ENCODE results near the gene CACUL1. TPM values are rescaled to one million over a fixed set of nuclear protein-coding genes. Genes with fewer than 3 reads are reported as not detected.

Gene CACUL1
- total and polyA plus RNA-seq, 4 donors: 3.9 to 15.8 (median 13.1) TPM

DNA sequence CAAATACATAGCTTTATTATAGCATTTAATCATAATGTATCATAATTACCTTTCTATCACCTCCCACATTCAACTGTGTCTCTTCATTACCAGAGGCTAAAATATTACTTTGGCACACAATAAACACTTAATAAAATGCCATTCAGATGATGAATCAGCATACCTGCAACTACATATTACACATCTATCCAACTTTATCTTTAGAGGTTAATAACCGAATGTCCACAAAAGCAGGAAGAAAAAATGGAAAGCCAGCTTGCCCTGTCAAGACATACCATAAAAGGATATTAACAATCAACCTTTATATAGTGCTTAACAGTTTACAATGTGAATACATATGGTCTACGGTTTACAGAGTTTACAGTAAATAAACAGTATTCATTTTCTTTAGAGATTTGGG, 12.7 kb downstream of the CACUL1 start:
- Histone ChIP-seq H3K4me3 (ENCODE audit: low read depth in 1 of 3, low read length in 3 of 3) (no peak overlapping the region), H3K27ac (ENCODE audit: low read depth in 1 of 2, low read length in 2 of 2) (no peak overlapping the region), H3K27me3 (ENCODE audit: control insufficient read depth in 4 of 4, insufficient read depth in 4 of 4, low read length in 3 of 4) (no peaks in the 10 kb centered on the region), H3K4me1 (ENCODE audit: control insufficient read depth in 4 of 4, insufficient read depth in 4 of 4, low read length in 3 of 4) (peaks cover 9 to 19% (median 11%) of the 10 kb centered on the region in 4 donors), H3K9ac (ENCODE audit: low read depth in 1 of 2, low read length in 2 of 2) (no peak overlapping the region), H3K9me3 (ENCODE audit: control insufficient read depth in 4 of 4, low read length in 3 of 4) (no peaks in the 10 kb centered on the region), H3K36me3 (ENCODE audit: control insufficient read depth in 4 of 4, insufficient read depth in 3 of 4, low read depth in 1 of 4, low read length in 3 of 4) (no peaks in the 10 kb centered on the region)
- no peak for TF ChIP-seq RAD21 (IDR thresholded peaks at IDR 0.05)
- TF ChIP-seq ZBTB33 (IDR thresholded peaks at IDR 0.05): no peak
- no peak for TF ChIP-seq TAF1 (conservative IDR thresholded peaks at IDR 0.05)
- TF ChIP-seq ATF3 (IDR thresholded peaks at IDR 0.05): no peak
- no peak for TF ChIP-seq YY1 (IDR thresholded peaks at IDR 0.05)
- TF ChIP-seq MAX (IDR thresholded peaks at IDR 0.05): no peak
- DNase-seq (ENCODE audit: low spot score): no peak
- WGBS: 73% methylated on average over 2 of the region's 2 CpGs

GRCh38 chr10:118738406-118738805, 16.4 kb downstream of the CACUL1 start:
- TF ChIP-seq EGR1 (IDR thresholded peaks at IDR 0.05; ENCODE audit: low read depth in 2 of 2): no peak
- no peak for TF ChIP-seq RXRA (IDR thresholded peaks at IDR 0.05)
- no peak for TF ChIP-seq NR2F2 (IDR thresholded peaks at IDR 0.05)
- no peak for TF ChIP-seq MAX (IDR thresholded peaks at IDR 0.05)
- TF ChIP-seq SP1 (IDR thresholded peaks at IDR 0.05): no peak
- no peak for TF ChIP-seq YY1 (IDR thresholded peaks at IDR 0.05)
- TF ChIP-seq ZBTB33 (IDR thresholded peaks at IDR 0.05): no peak
- TF ChIP-seq TAF1 (conservative IDR thresholded peaks at IDR 0.05): no peak
- no peak for TF ChIP-seq RAD21 (IDR thresholded peaks at IDR 0.05)
- no peak for TF ChIP-seq REST (IDR thresholded peaks at IDR 0.05)
- no peak for DNase-seq (ENCODE audit: low spot score)
- 94% methylated on average over 2 of the region's 2 CpGs for WGBS
- peaks cover 8 to 15% (median 10%) of the 10 kb centered on the region in 4 donors for H3K4me1 ChIP-seq (ENCODE audit: control insufficient read depth in 4 of 4, insufficient read depth in 4 of 4, low read length in 3 of 4)
- no peak overlapping the region for H3K9ac ChIP-seq (ENCODE audit: low read depth in 1 of 2, low read length in 2 of 2)
- H3K9me3 ChIP-seq (ENCODE audit: control insufficient read depth in 4 of 4, low read length in 3 of 4): no peaks in the 10 kb centered on the region
- H3K36me3 ChIP-seq (ENCODE audit: control insufficient read depth in 4 of 4, insufficient read depth in 3 of 4, low read depth in 1 of 4, low read length in 3 of 4): no peaks in the 10 kb centered on the region
- H3K27me3 ChIP-seq (ENCODE audit: control insufficient read depth in 4 of 4, insufficient read depth in 4 of 4, low read length in 3 of 4): no peaks in the 10 kb centered on the region
- H3K4me3 ChIP-seq (ENCODE audit: low read depth in 1 of 3, low read length in 3 of 3): no peak overlapping the region
- no peak overlapping the region for H3K27ac ChIP-seq (ENCODE audit: low read depth in 1 of 2, low read length in 2 of 2)

All from liver (tissue), 9 donors.